ENCODE data around the gene VSTM2L. TPM values are rescaled to one million over a fixed set of nuclear protein-coding genes. Genes with fewer than 3 reads are reported as not detected.

The VSTM2L gene
- total and polyA plus RNA-seq, 2 donors, result 1.3 to 1.6 TPM

- no peaks in the 10 kb centered on the region for H3K4me1 ChIP-seq (ENCODE audit: insufficient read depth)
- H3K27ac ChIP-seq (ENCODE audit: low read depth), result no peak overlapping the region
- DNase-seq (ENCODE audit: extremely low spot score), result no peak
- peaks cover 2% of the 10 kb centered on the region for H3K36me3 ChIP-seq (ENCODE audit: insufficient read depth)
- 96% methylated on average over 13 of the region's 13 CpGs for WGBS
- no peak overlapping the region for H3K4me3 ChIP-seq (ENCODE audit: low read depth, low read length)
These were observed 31.2 kb upstream of the VSTM2L start for GRCh38 chr20:37871751-37872150.

GRCh38 chr20:37872161-37872560 lies 30.8 kb upstream of the VSTM2L start:
- DNase-seq (ENCODE audit: extremely low spot score), result no peak
- Histone ChIP-seq H3K27ac (ENCODE audit: low read depth) (no peak overlapping the region), H3K4me1 (ENCODE audit: insufficient read depth) (no peaks in the 10 kb centered on the region), H3K4me3 (ENCODE audit: low read depth, low read length) (no peak overlapping the region), H3K36me3 (ENCODE audit: insufficient read depth) (peaks cover 2% of the 10 kb centered on the region)
- 92% methylated on average over 9 of the region's 9 CpGs for WGBS

DNA sequence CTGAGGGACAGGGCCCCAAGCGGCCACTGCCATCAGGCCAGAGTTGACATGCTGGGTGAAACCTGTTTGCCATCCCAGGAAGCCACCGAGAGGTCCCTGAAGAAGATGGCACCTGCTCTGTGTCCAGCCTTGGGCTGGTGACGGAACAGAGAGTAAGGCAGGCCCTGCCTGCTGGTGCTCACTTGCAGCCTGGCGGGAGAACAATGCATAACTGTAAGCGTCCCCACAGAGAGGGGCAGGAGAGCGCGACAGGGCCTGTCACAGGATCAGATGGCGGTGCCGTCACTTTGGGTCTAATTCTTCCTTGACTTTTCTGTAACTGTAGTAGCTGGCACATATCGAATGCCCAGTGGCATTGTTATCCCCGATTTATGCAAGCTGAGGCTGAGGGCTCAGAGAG lies 29.0 kb upstream of the VSTM2L start:
- H3K27ac ChIP-seq (ENCODE audit: low read depth), result no peak overlapping the region
- no peak overlapping the region for H3K4me3 ChIP-seq (ENCODE audit: low read depth, low read length)
- no peak for DNase-seq (ENCODE audit: extremely low spot score)
- H3K36me3 ChIP-seq (ENCODE audit: insufficient read depth), result peaks cover 2% of the 10 kb centered on the region
- WGBS, result 95% methylated on average over 11 of the region's 11 CpGs
- no peaks in the 10 kb centered on the region for H3K4me1 ChIP-seq (ENCODE audit: insufficient read depth)

- Histone ChIP-seq H3K27ac (ENCODE audit: low read depth) (no peak overlapping the region), H3K4me1 (ENCODE audit: insufficient read depth) (no peaks in the 10 kb centered on the region), H3K36me3 (ENCODE audit: insufficient read depth) (peaks cover 2% of the 10 kb centered on the region), H3K4me3 (ENCODE audit: low read depth, low read length) (no peak overlapping the region)
- DNase-seq (ENCODE audit: extremely low spot score), result no peak
- WGBS, result 91% methylated on average over 24 of the region's 24 CpGs
These were observed 27.3 kb upstream of the VSTM2L start for GRCh38 chr20:37875460-37876175.

DNA sequence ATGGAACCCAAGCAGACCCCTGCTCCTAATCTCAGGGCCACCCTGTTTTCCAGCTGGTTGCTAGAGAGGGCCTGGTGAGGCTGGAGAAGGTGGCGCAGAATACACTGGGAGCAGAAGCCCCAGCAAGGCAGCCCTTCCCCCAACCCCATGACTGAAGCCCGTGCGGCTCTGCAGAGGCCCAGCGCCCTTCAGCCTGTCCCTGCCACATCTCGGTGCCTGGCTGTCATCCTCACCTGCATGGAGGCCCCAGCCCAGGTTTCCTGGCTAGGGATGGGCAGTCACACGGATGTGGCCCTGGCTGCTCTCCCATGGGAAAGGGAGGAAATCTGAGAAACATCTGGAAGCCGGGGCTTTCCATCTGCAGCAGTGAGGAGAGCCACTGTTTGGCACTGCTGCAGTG lies 26.1 kb upstream of the VSTM2L start:
- DNase-seq (ENCODE audit: extremely low spot score), result no peak
- H3K27ac ChIP-seq (ENCODE audit: low read depth), result no peak overlapping the region
- H3K4me1 ChIP-seq (ENCODE audit: insufficient read depth), result no peaks in the 10 kb centered on the region
- 69% methylated on average over 7 of the region's 7 CpGs for WGBS
- no peak overlapping the region for H3K4me3 ChIP-seq (ENCODE audit: low read depth, low read length)
- H3K36me3 ChIP-seq (ENCODE audit: insufficient read depth), result peaks cover 2% of the 10 kb centered on the region

DNA sequence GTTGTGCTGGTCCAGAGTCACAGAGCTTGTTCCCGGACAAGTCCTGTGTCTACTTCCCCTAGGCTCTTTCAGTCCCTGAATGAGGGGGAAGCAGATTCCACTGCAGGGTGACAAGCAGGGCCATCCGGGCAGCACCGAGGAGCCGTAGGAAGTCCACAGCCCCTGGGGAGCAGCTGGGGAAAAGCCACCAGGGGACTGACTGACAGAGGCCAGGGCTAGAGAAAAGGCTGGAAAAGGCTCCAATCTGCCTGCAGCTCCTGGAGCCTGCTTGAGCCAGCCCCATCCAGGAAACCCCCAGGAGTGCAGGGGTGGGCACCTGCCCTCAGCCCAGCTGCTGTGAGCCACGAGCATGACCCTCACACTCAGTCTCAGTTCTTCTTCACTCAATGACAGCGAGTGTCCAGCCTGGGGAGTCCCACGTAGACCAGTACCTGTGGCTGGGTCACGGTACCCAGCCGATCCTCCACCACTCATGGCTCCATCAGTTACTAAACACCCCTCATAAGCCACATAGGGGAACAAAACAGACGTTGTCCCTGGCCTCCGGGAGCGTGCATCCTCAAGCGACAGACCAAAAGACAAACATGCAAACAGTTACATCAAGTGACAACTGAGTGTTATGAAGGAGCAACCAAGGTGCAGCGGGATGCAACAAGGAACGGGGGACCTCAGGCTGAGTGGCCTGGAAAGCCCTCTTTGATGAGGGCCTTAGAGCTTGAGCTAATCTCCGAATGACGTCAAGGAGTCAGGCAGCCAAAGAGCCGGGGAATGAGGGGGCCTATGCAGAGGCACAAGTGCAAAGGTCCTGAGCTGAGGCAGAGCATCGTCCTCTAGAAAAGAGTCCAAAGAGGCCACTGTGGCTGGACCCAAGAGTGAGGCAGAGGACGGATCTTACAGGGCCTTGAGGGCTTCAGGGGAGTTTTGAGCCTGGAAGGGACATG lies 24.8 kb upstream of the VSTM2L start:
- 75% methylated on average over 20 of the region's 20 CpGs for WGBS
- H3K36me3 ChIP-seq (ENCODE audit: insufficient read depth), result peaks cover 2% of the 10 kb centered on the region
- H3K4me1 ChIP-seq (ENCODE audit: insufficient read depth), result no peaks in the 10 kb centered on the region
- no peak overlapping the region for H3K4me3 ChIP-seq (ENCODE audit: low read depth, low read length)
- DNase-seq (ENCODE audit: extremely low spot score), result no peak
- H3K27ac ChIP-seq (ENCODE audit: low read depth), result no peak overlapping the region

- H3K27ac ChIP-seq (ENCODE audit: low read depth), result no peak overlapping the region
- no peak overlapping the region for H3K4me3 ChIP-seq (ENCODE audit: low read depth, low read length)
- H3K4me1 ChIP-seq (ENCODE audit: insufficient read depth), result no peaks in the 10 kb centered on the region
- H3K36me3 ChIP-seq (ENCODE audit: insufficient read depth), result no peaks in the 10 kb centered on the region
- WGBS, result 58% methylated on average over 12 of the region's 12 CpGs
- DNase-seq (ENCODE audit: extremely low spot score), result no peak
These were observed 23.9 kb upstream of the VSTM2L start for GRCh38 chr20:37878835-37879599.

GRCh38 chr20:37879843-37880242 lies 23.1 kb upstream of the VSTM2L start:
- 82% methylated on average over 1 of the region's 1 CpG for WGBS
- no peak overlapping the region for H3K27ac ChIP-seq (ENCODE audit: low read depth)
- no peak overlapping the region for H3K4me3 ChIP-seq (ENCODE audit: low read depth, low read length)
- no peaks in the 10 kb centered on the region for H3K4me1 ChIP-seq (ENCODE audit: insufficient read depth)
- no peak for DNase-seq (ENCODE audit: extremely low spot score)
- no peaks in the 10 kb centered on the region for H3K36me3 ChIP-seq (ENCODE audit: insufficient read depth)

DNA sequence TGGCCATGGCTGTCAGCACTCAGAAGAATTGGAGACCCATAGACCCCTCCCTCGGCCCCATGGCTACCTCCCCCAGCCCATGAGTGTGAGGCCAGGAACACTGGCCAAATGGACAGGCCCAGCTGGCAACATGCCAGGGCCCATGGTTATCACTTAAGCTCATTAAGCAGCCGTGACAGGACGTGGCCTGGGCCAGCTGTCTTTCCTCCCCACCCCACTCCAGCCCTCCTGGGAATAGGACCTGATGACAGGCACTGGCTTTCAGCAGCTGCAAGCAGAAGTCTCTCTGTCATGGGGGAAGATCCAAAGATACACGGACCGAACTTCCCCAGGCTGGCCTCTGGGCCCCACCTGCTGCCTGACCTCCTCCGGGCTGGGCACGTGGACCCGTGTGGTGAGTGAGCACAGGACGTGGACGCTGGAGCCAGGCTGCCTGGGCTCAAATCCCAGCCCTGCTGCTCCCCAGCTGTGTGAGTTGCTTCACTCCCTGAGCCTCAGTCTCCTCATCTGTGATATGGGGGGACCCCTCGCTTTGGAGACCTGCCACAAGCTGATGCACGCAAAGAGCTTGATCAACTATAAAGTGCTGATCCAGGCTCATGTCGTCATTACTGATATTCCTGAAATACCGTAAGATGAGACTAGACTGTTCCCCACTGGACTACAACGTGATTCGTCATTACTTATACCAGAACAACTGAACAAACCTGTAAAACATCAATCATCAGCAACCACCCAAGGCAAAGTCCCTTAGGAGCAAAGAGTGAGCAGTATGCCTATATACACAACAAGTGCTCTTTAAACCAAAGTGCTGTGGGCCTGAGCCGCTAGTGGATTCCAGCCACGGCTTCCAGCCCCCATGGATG lies 22.0 kb upstream of the VSTM2L start:
- WGBS, result 41% methylated on average over 18 of the region's 18 CpGs
- H3K4me3 ChIP-seq (ENCODE audit: low read depth, low read length), result no peak overlapping the region
- DNase-seq (ENCODE audit: extremely low spot score), result no peak
- H3K36me3 ChIP-seq (ENCODE audit: insufficient read depth), result no peaks in the 10 kb centered on the region
- H3K4me1 ChIP-seq (ENCODE audit: insufficient read depth), result no peaks in the 10 kb centered on the region
- no peak overlapping the region for H3K27ac ChIP-seq (ENCODE audit: low read depth)

DNA sequence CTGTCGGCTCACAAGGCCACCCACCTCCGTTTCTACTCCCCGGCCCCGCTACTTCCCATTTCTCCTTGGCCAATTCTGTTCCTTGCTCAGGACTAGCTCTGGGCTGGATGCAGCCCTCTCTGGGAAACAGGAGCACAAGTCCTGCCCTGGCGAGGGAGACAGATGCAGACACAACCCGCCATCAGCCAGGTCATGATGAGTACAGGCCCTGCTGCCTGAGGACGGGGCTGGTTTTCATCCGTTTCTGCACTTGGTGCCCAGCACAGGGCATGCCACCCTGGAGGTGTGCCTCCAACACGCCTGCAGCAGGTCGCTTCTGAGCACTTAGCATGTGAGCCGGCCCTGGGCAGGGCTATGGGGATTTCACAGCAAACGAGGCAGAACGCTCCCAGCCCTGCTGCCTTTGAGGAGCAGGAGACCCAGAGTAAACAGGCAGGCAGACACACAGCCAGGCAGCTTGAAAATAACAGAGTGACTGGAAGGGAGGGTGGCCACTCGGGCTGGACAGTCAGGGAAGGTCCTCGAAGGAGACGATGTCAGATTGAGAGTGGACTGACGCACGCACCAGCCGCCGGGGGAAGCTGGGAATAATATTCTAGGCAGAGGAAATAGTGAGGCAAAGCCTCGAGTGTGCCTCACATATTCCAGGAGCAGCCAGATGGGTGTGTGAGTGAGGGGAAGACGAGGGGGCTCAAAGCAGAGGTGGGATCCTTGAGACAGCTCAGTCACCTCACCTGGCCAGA lies 21.2 kb upstream of the VSTM2L start:
- DNase-seq (ENCODE audit: extremely low spot score), result no peak
- Histone ChIP-seq H3K36me3 (ENCODE audit: insufficient read depth) (no peaks in the 10 kb centered on the region), H3K4me3 (ENCODE audit: low read depth, low read length) (no peak overlapping the region), H3K4me1 (ENCODE audit: insufficient read depth) (no peaks in the 10 kb centered on the region), H3K27ac (ENCODE audit: low read depth) (no peak overlapping the region)
- WGBS, result 70% methylated on average over 22 of the region's 22 CpGs

DNA sequence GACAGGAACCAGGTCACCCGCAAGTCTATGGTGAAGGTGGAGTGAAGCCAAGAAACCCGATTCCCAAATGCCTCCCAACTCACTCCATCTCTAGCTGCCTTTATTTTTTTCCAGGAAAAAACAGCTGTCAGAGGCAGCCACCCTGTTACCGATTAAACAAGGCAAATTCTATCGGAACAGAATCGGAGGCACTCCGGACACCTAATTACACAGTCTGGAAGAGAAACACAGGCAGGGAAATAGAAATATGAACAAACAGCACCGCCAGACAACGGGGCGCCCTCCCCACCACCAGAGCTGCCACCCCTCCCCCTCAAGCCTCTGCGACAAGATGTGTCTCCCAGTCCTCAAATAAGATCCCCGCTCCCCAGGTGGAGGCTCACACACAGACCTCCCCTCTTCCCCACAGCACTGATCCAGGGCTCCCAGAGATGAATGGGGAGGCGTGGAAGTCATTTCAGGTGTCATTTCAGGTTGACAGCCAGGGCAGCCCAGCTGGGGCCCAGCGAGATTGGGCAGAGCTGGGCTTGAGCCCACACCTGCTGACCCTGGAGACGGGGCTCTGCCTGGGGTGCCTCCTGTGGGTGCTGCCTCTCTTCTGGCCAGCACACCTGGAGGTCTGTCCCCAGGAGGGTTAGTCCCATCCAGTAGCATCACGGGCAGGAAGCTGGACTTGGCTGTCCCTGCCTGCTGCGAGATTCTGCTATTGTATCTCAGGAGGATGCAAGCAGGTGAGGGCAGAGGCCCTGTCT lies 19.8 kb upstream of the VSTM2L start:
- WGBS, result 77% methylated on average over 16 of the region's 16 CpGs
- Histone ChIP-seq H3K36me3 (ENCODE audit: insufficient read depth) (no peaks in the 10 kb centered on the region), H3K27ac (ENCODE audit: low read depth) (no peak overlapping the region), H3K4me3 (ENCODE audit: low read depth, low read length) (no peak overlapping the region), H3K4me1 (ENCODE audit: insufficient read depth) (no peaks in the 10 kb centered on the region)
- DNase-seq (ENCODE audit: extremely low spot score), result no peak

DNA sequence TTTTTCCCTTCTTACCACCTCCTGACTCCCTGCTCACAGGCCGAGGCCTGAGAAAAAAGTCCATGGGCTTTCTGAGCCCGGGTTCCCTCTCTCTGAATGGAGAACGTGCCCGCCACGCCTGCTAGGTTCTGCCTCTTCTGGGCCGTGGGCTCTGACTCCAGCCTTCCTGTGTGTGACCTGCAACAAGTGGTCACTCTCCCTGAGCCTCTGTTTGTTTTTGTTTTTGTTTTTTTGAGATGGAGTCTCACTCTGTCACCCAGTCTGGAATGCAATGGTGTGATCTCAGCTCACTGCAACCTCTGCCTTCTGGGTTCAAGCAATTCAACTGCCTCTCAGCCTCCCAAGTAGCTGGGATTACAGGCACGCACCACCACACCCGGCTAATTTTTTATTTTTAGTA lies 17.9 kb upstream of the VSTM2L start:
- no peak overlapping the region for H3K4me3 ChIP-seq (ENCODE audit: low read depth, low read length)
- no peaks in the 10 kb centered on the region for H3K4me1 ChIP-seq (ENCODE audit: insufficient read depth)
- 97% methylated on average over 8 of the region's 8 CpGs for WGBS
- DNase-seq (ENCODE audit: extremely low spot score), result no peak
- no peaks in the 10 kb centered on the region for H3K36me3 ChIP-seq (ENCODE audit: insufficient read depth)
- no peak overlapping the region for H3K27ac ChIP-seq (ENCODE audit: low read depth)

All from urinary bladder (tissue), 4 donors.